Activated naive CD8-positive, alpha-beta T cell treated with anti-CD3 and anti-CD28 coated beads, Interleukin-2, amount 50 U/mL, for 16 hours (primary cell): ENCODE data around the gene HSPB7.
"Not testable (repeated sequence)": the region's sequence is repeated elsewhere in the genome, so short reads cannot be mapped to it uniquely, and the experiment has no call there.

Source experiments
- DNase-seq: peaks from one replicate; pipeline ENCODE4 v3.0.0-alpha.2; 2020; ENCODE audit warnings: low read depth, low spot score

HSPB7 gene

GRCh38 chr1:16050328-16050727 is 32.5 kb upstream of the HSPB7 start:
- no peak for DNase-seq

- no peak for DNase-seq
Measured at GRCh38 chr1:16048573-16049189, 30.8 kb upstream of the HSPB7 start.

GRCh38 chr1:16047791-16048475 is 30.1 kb upstream of the HSPB7 start:
- no peak for DNase-seq

DNA sequence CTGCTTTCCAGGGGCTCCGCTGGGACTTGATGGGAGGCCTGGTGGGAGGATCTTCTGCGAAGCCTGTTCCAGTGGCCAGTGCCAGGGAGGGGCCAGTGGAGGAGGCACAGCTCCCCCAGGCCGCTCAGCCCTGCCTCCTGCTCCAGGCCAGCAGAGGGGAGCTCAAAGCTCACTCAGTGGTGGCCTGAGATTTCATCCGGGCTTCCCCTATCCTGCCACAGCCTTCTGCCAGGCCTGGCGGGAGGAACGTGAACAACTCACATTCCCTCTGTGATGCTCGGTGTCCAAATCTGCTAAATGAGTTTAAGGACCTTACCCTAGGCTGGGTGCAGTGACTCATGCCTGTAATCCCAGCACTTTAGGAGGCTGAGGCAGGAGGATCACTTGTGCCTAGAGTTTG is 29.0 kb upstream of the HSPB7 start:
- DNase-seq: no peak

DNA sequence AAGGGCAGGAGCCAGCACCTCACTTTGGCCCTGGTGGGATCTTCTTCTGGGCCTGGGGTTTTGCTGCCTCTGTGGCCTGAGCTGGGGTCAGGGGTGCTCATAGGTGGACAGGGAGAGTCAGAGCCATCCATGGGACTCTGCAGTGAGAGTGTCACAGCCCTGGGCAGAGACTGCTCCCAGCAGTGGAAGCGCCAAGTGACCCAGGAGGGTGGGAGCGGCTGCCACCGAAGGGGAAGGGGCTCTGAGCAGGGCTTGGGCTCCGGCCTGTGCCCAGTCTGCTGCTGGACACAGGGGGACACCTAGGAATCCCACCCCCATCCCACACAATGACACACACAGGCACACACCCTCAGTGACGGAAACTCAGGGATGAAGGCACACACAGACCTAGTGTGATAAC is 26.1 kb upstream of the HSPB7 start:
- DNase-seq: no peak

GRCh38 chr1:16043521-16043920 is 25.7 kb upstream of the HSPB7 start, which contains the start of gene CLCNKB:
CLCNKB (plus strand) TSS chr1:16043782; CDS start chr1:16044493, 711 bp downstream.
- DNase-seq: no peak

GRCh38 chr1:16042654-16043053 is 24.8 kb upstream of the HSPB7 start:
- DNase-seq: not testable (repeated sequence)

GRCh38 chr1:16042096-16042495 is 24.3 kb upstream of the HSPB7 start:
- DNase-seq: no peak

GRCh38 chr1:16041200-16041599 is 23.4 kb upstream of the HSPB7 start:
- DNase-seq: no peak

DNA sequence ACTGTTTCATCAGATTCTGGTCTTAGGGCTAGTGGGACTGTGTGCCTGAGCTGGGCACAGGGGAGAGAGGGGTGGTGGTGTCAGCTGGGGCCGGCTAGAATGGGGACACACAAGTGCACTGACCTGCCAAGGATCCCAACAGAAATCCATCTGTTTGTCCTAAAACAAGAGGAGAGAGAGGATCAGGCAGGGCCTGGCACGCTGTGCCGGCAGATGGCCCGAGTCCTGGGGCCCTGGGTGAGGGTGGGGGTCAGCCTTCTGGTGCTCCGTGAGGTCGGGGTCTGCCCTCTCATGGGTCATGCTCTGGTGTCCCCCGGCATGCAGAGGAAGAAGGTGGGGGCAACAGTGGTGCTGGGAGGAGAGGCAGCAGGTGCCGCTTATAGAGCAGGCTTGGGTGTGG is 22.0 kb upstream of the HSPB7 start:
- not testable (repeated sequence) for DNase-seq

DNA sequence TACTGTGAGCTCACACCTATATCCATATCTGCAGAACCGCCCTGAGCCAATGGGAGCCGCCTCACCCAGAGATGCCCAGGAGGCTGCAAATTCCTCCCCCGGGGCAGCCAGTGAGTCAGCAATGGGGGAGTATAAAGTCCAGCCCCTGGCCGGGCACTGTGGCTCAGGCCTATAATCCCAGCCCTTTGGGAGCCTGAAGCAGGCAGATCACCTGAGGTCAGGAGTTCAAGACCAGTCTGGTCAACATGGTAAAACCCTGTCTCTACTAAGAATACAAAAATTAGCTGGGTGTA is 20.7 kb upstream of the HSPB7 start:
- no peak for DNase-seq

- DNase-seq: not testable (repeated sequence)
Measured at GRCh38 chr1:16036461-16036860, 18.6 kb upstream of the HSPB7 start.

- not testable (repeated sequence) for DNase-seq
Measured at GRCh38 chr1:16033103-16033632, 15.3 kb upstream of the HSPB7 start.

DNA sequence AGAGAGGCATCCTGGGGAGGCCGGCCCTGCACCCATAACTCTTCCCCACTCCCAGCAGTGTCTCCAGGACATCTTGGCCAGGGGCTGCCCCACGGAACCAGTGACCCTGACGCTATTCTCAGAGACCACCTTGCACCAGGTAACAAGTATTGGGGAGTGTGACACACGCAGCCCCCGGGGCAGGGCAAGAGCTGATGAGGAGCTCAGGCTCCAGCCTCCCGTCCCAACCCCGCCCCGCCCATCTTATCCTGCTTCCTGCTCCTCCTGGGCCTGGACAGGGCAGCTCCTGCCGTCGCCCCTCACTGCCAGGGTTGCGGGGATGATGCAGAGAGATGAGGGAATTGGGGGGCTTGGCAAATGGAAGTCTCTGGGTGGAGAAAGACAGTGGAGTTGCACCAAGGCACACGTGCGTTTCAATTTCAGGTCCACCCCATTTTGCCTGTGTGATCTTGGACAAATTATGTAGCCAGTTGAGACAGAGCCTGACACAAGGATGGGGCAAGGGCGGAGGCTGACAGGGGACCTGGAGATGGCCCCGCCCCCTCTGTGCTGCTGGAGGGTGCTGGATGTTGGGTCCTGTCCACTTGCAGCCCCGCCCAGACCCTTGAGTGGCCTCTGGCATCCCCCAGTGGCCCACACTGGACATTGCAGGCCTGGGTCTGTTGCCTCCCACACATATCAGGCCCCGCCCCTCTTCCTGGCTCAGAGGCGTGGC is 14.7 kb upstream of the HSPB7 start:
- no peak for DNase-seq

DNA sequence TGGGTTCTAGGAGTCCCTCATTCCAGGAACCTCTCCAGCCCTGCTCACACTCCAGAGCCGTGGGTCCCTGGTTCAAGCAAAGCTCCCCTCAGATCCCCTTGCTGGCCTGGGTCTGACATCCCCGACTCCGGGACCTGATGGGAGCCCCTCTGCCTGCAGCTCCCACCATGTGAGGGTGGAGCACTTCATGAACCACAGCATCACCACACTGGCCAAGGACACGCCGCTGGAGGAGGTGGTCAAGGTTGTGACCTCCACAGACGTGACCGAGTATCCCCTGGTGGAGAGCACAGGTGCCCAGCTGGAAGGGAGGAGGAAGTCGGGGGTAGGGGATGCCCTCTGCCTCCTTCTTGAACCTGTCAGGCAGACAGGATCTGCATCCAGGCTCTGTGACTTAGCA is 13.7 kb upstream of the HSPB7 start:
- DNase-seq: no peak

DNA sequence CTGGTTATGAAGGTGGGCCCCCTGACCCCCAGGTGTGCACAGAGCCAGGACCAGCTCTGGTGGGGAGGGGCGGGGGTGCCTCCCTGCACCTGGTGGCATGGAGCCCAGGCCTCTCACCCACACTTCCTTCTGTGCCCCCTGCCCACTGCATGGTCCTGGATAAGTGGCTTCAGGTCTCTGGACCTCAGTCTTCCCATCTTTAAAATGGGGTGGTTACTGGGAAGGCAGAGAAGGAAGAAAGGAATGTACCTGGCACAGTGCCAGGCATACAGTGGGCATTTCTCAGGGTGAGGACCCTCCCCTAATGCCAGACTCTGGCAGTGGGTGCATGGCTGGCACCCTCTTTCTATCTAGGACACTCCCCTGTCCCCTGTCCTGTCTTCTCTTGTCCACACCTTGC is 11.4 kb upstream of the HSPB7 start:
- DNase-seq: no peak

- not testable (repeated sequence) for DNase-seq
Measured at GRCh38 chr1:16029003-16029268, 11.1 kb upstream of the HSPB7 start.

GRCh38 chr1:16028237-16029002 is 10.6 kb upstream of the HSPB7 start:
- no peak for DNase-seq

- no peak for DNase-seq
Measured at GRCh38 chr1:16026723-16027484, 9.1 kb upstream of the HSPB7 start.

GRCh38 chr1:16026302-16026701 is 8.5 kb upstream of the HSPB7 start:
- not testable (repeated sequence) for DNase-seq

DNA sequence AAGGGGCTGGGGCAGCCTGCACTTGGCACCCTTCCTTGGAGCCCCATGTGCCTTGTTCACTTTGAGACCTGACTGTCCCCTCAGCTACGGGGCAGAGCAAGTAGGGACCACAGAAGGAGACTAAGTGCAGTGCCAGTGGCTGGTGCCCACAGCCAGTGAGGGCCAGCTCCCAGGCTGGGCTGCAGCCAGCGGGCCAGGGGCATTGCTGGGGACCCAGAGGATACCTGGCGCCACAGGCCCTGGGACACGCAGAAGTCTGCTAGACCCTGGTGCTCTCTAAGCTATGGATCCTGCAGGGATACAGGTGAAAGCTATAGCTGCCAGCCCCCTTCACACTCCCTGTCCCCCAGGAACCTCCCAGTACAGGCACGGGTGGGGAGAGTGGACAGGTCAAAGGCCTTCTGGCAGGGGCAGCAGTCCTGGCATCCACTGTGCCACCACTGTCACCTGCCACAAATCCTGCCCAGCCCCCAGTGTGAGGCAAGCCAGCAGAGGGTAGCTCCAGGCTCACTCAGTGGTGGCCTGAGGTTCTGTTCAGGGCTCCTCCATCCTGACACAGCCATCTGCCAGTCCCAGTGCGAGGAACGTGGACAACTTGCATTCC is 5.3 kb upstream of the HSPB7 start:
- no peak for DNase-seq
